Transverse colon (tissue), 4 donors: ENCODE results near the gene VAPA. TPM values are rescaled to one million over a fixed set of nuclear protein-coding genes. Genes with fewer than 3 reads are reported as not detected.

Experiments used
- DNase-seq: peaks from one replicate; pipeline ENCODE4 v3.0.0-alpha.2; 2019
- H3K27ac ChIP-seq, 4 donors: fragments of 200-600 bp; sonication (generic); 2 replicates each; pipeline ENCODE4 v1.5.1; 2016 to 2018; ENCODE audit warnings: inconsistent platforms in 4 of 4
- H3K27me3 ChIP-seq: fragments of 200-600 bp; sonication (generic); 2 replicates; pipeline ENCODE4 v1.5.1; 2017; ENCODE audit warnings: inconsistent platforms
- H3K36me3 ChIP-seq, 4 donors: fragments of 200-600 bp; sonication (generic); 2 replicates each; pipeline ENCODE4 v1.5.1; 2017 to 2019; ENCODE audit warnings: inconsistent platforms in 4 of 4
- H3K4me1 ChIP-seq, 4 donors: fragments of 200-600 bp; sonication (generic); 2 replicates each; pipeline ENCODE4 v1.5.1; 2017 to 2020; ENCODE audit warnings: inconsistent platforms in 4 of 4
- H3K4me3 ChIP-seq, 4 donors: fragments of 200-600 bp; sonication (generic); 1 replicate in 1 of 4; 2 replicates in 3 of 4; pipeline versions ENCODE4 v1.5.1 to v1.6.1; 2017 to 2019; ENCODE audit warnings: inconsistent platforms in 4 of 4
- H3K9me3 ChIP-seq, 2 donors: fragments of 200-600 bp; sonication (generic); 2 replicates each; pipeline ENCODE4 v1.5.1; 2017 to 2019; ENCODE audit warnings: inconsistent platforms in 2 of 2
- CTCF ChIP-seq, 5 experiments: fragments of 200-600 bp in 3 of 5; fragments of 450-650 bp in 2 of 5; sonication (generic) in 3 of 5; IDR thresholded peaks; 1 replicate in 2 of 5; 2 replicates in 3 of 5; pipeline ENCODE4 v1.5.1; 2016 to 2017; ENCODE audit warnings: antibody characterized with exemption in 5 of 5, inconsistent platforms in 3 of 5, mild to moderate bottlenecking in 2 of 5, moderate library complexity in 1 of 5
- EP300 ChIP-seq: sonication (generic); formaldehyde crosslinking; IDR thresholded peaks from one replicate; pipeline ENCODE4 v1.6.1; 2017; ENCODE audit warnings: antibody characterized with exemption, low read depth
- POLR2A ChIP-seq: fragments of 450-650 bp; IDR thresholded peaks from one replicate; pipeline ENCODE4 v1.6.1; 2016; ENCODE audit warnings: antibody characterized with exemption, mild to moderate bottlenecking, moderate library complexity
- POLR2AphosphoS5 ChIP-seq, 3 donors: sonication (generic); formaldehyde crosslinking; IDR thresholded peaks; one replicate each; pipeline ENCODE4 v1.6.1; 2016; ENCODE audit warnings: antibody characterized with exemption in 3 of 3
- WGBS, 2 donors: methylation state at CpG; one replicate each; pipeline ENCODE4 v1.1.5; 2018; ENCODE audit warnings: low coverage in 1 of 2; 5-methylcytosine and 5-hydroxymethylcytosine counted together
- in situ Hi-C, 4 donors: fragments of 200-750 bp; cut with MboI; loops; one replicate each; pipeline versions ENCODE4 v1.15.0 to v1.15.1; 2017; ENCODE audit warnings: low sequenced_read_pairs in 3 of 4, low pct_ligation_motif_present in 1 of 4, low pct_unique_long_range_greater_than_20kb in 1 of 4
- intact Hi-C: fragments of 100-400 bp; cut with DNase I; formaldehyde crosslinking; loops from one replicate; pipeline ENCODE4 v1.15.1; 2023; ENCODE audit warnings: low total_unique reads
- total RNA-seq, 4 donors: library from RNA; depleted of rRNA; stranded (reverse); fragments of >200 nt; gene quantifications; one replicate each; pipeline ENCODE4 v1.1.0, GENCODE V29; 2016

Gene VAPA
- total RNA-seq, 4 donors from 2014 or later: 110 to 322 (median 213) TPM

GRCh38 chr18:9885170-9886004 is 28.4 kb upstream of the VAPA start, which contains the start of gene TXNDC2:
Gene TXNDC2 (plus strand): TSS chr18:9885973. CDS start chr18:9886681, 708 bp downstream.
- Histone ChIP-seq H3K4me1 (no peaks in the 10 kb centered on the region), H3K4me3 (no peak within 1 kb of the TSS), H3K9me3 (no peaks in the 10 kb centered on the region), H3K36me3 (no peaks in the 10 kb centered on the region), H3K27me3 (no peaks in the 10 kb centered on the region), H3K27ac (no peak within 1 kb of the TSS)
- DNase-seq: no peak
- intact Hi-C loops: no loop called here
- 75 to 93% methylated on average over 3 to 8 of the region's 8 CpGs for WGBS, 2 donors
- no peak for TF ChIP-seq EP300
- TF ChIP-seq CTCF (IDR thresholded peaks at IDR 0.05): no peak
- no peak for TF ChIP-seq POLR2A
- no peak for TF ChIP-seq POLR2AphosphoS5 (IDR thresholded peaks at IDR 0.05)
- in situ Hi-C loops: no loop called here

GRCh38 chr18:9886005-9886348 is 27.8 kb upstream of the VAPA start:
- Histone ChIP-seq H3K4me1 (no peaks in the 10 kb centered on the region), H3K27me3 (no peaks in the 10 kb centered on the region), H3K9me3 (no peaks in the 10 kb centered on the region), H3K27ac (no peak overlapping the region), H3K36me3 (no peaks in the 10 kb centered on the region), H3K4me3 (no peak overlapping the region)
- in situ Hi-C loops (no loop called here), intact Hi-C loops (no loop called here)
- no peak for TF ChIP-seq POLR2AphosphoS5 (IDR thresholded peaks at IDR 0.05)
- TF ChIP-seq CTCF (IDR thresholded peaks at IDR 0.05): no peak
- no peak for TF ChIP-seq POLR2A
- TF ChIP-seq EP300: no peak
- WGBS, 2 donors: 90 to 95% methylated on average over 3 of the region's 3 CpGs
- no peak for DNase-seq

GRCh38 chr18:9887992-9888391 is 25.8 kb upstream of the VAPA start:
- H3K4me3 ChIP-seq: no peak overlapping the region
- no peaks in the 10 kb centered on the region for H3K27me3 ChIP-seq
- H3K4me1 ChIP-seq: no peaks in the 10 kb centered on the region
- TF ChIP-seq CTCF (IDR thresholded peaks at IDR 0.05) (no peak), POLR2A (no peak), EP300 (no peak), POLR2AphosphoS5 (IDR thresholded peaks at IDR 0.05) (no peak)
- in situ Hi-C loops (no loop called here), intact Hi-C loops (no loop called here)
- no peak for DNase-seq
- no peak overlapping the region for H3K27ac ChIP-seq
- no peaks in the 10 kb centered on the region for H3K36me3 ChIP-seq
- WGBS, 2 donors: 80 to 96% methylated on average over 5 of the region's 5 CpGs
- no peaks in the 10 kb centered on the region for H3K9me3 ChIP-seq

- H3K9me3 ChIP-seq: no peaks in the 10 kb centered on the region
- 84 to 90% methylated on average over 5 of the region's 5 CpGs for WGBS, 2 donors
- TF ChIP-seq POLR2A (no peak), CTCF (IDR thresholded peaks at IDR 0.05) (no peak), POLR2AphosphoS5 (IDR thresholded peaks at IDR 0.05) (no peak), EP300 (no peak)
- H3K4me3 ChIP-seq: no peak overlapping the region
- no peak for DNase-seq
- no peaks in the 10 kb centered on the region for H3K27me3 ChIP-seq
- no peak overlapping the region for H3K27ac ChIP-seq
- intact Hi-C loops (no loop called here), in situ Hi-C loops (no loop called here)
- H3K4me1 ChIP-seq: no peaks in the 10 kb centered on the region
- no peaks in the 10 kb centered on the region for H3K36me3 ChIP-seq
These were observed 23.6 kb upstream of the VAPA start for GRCh38 chr18:9890196-9890595.
